Renal cortex interstitium (tissue), 11 donors: Measurements from ENCODE around the gene RPL26. TPM values are rescaled to one million over a fixed set of nuclear protein-coding genes. Genes with fewer than 3 reads are reported as not detected.
"Not testable (repeated sequence)": the region's sequence is repeated elsewhere in the genome, so short reads cannot be mapped to it uniquely, and the experiment has no call there.

ENCODE experiments used
- DNase-seq, 11 donors: peaks; one replicate each; pipeline ENCODE4 v3.0.0-alpha.2; 2013; ENCODE audit warnings: low read depth in 9 of 11, low spot score in 4 of 11; ENCODE audit errors: extremely low read depth in 1 of 11
- polyA plus RNA-seq, 3 donors: library from polyadenylated mRNA; unstranded; fragments of 120-200 nt; gene quantifications; one replicate each; pipeline ENCODE4 v1.2.1, GENCODE V29; 2013; ENCODE audit not compliant: insufficient read length in 3 of 3

The RPL26 gene
- polyA plus RNA-seq, 3 donors, result 2,237 to 3,232 (median 2,994) TPM

GRCh38 chr17:8353736-8354135 lies 29.3 kb downstream of the RPL26 start:
- no peak for DNase-seq

DNA sequence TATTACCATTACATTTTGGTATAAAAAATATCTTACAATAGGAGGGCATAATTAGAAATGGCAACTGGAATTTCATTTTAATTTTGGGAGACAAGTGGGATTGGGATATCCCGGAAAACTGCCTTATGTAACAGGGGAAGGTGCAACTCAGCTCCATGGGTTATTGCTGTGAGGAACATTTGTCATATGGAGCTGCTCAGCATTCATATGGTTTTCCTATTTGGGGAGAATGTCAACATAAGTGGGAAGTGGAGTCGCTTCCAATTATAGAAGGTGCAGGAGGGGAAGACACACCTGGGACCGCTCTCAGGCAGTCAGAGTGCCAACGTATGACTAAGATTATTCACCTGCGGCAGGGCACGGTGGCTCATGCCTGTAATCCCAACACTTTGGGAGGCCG lies 32.7 kb downstream of the RPL26 start:
- no peak for DNase-seq

DNA sequence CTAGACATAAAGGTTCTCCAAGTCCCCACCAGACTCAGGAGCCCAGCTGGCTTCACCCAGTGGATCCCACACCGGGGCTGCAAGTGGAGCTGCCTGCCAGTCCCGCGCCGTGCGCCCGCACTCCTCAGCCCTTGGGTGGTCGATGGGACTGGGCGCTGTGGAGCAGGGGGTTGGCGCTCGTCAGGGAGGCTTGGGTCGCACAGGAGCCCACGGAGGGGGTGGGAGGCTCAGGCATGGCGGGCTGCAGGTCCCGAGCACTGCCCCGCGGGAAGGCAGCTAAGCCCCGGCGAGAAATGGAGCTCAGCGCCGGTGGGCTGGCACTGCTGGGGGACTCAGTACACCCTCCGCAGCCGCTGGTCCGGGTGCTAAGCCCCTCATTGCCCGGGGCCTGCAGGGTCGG lies 36.0 kb downstream of the RPL26 start:
- not testable (repeated sequence) for DNase-seq

GRCh38 chr17:8345951-8346665 lies 36.9 kb downstream of the RPL26 start:
- no peak for DNase-seq

GRCh38 chr17:8345052-8345690 lies 37.8 kb downstream of the RPL26 start:
- no peak for DNase-seq

DNA sequence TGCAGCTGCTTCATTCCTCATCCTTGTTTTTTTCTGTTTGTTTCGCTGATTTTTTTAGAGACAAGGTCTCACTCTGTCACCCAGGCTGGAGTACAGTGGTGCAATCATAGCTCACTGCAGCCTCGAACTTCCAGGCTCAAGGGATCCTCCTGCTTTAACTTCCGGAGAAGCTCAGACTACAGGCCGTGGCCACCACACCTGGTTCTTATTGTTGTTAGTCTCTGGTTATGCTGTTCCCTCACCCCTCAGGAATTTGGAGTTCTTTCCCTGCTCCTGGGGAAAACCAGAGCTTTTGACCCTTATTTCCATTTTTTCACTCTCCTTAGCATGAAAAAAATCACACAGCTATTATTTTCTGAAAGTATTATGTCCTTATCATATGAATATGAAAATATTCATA lies 41.5 kb downstream of the RPL26 start:
- no peak for DNase-seq

DNA sequence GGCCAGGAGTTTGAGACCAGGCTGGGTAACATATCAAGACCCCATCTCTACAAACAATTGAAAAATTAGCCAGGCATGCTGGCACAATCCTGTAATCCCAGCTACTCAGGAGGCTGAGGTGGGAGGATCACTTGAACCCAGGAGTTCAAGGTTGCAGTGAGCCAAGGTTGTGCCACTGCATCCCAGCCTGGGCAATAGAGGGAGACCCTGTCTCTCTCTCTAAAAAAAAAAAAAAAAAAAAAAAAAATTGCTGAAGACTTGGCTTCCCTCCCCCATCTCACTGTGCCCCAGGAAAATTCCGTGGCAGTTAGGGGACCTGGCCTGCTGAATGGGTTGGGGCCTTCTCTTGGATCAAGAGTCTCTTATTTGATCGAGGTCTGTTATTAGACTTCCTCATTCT lies 43.5 kb downstream of the RPL26 start, which contains the start of gene ODF4:
ODF4 (plus strand) TSS at position 301 of the 400 bp plus-strand sequence. CDS start 212 bp downstream, outside the sequence.
- no peak for DNase-seq

GRCh38 chr17:8338753-8339140 lies 44.2 kb downstream of the RPL26 start:
- no peak for DNase-seq

GRCh38 chr17:8337802-8338752 lies 44.9 kb downstream of the RPL26 start:
- DNase-seq, result no peak

GRCh38 chr17:8333281-8333680 lies 49.7 kb downstream of the RPL26 start:
- DNase-seq, result no peak

DNA sequence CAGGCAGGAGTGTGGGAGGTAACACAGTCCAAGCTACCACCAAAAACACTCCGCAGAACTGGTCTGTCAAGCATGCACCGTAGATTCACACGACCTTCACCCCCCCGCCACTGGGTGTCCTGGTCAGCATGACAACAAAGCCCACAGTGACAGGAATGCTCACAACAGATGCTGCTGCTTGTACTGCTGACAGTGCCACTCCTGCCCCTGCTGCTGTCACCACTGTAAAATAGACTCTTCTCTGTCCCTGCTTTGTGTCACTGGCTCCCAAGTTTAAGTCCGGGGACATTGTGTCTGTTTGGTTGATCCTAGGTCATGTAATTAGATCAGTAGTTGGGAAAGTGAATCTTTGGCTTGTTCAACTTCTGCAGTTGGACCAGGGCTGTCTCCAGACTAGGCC lies 50.3 kb downstream of the RPL26 start:
- DNase-seq, result peak in 1 of 11 donors; percentile 44

DNA sequence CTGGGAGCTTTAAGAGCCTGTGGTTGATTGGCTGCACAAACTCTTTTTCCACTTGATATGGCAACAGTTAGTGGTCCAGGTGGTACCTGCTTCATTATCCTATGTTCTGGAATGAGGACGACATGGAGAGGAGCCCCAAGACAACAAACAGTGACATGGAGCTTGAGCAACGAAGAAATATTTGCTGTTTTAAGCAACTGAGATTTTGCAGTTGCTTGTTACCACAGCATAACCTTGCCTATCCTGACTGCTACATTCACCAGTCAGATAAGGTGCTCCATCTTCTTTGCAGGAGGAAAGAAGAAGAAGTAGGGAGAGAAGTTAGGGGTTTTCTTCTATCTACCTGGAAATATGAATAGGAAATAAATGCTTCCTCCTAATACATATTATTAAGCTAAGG lies 50.9 kb downstream of the RPL26 start:
- no peak for DNase-seq

Other genes starting within 250 kb of the RPL26 start
- 10 to 100 TPM; 29.0 to 53.9 (median 30.6) TPM for gene PER1, start 230.8 kb downstream of the RPL26 start, polyA plus RNA-seq
- 100 to 1,000 TPM; 107 to 150 (median 110) TPM for gene VAMP2, start 220.2 kb downstream of the RPL26 start, polyA plus RNA-seq
- gene TMEM107, start 206.8 kb downstream of the RPL26 start, polyA plus RNA-seq, result 10 to 100 TPM; 21.2 to 29.9 (median 28.3) TPM
- gene BORCS6, start 193.0 kb downstream of the RPL26 start, polyA plus RNA-seq, result 1 to 10 TPM; 2.6 to 5.2 (median 4.6) TPM
- 10 to 100 TPM; 34.1 to 44.5 (median 36.2) TPM for gene AURKB, start 172.6 kb downstream of the RPL26 start, polyA plus RNA-seq
- 10 to 100 TPM; 22.6 to 42.1 (median 29.0) TPM for gene CTC1, start 135.1 kb downstream of the RPL26 start, polyA plus RNA-seq
- 10 to 100 TPM; 37.6 to 46.6 (median 41.2) TPM for gene PFAS, start 133.9 kb downstream of the RPL26 start, polyA plus RNA-seq
- 10 to 100 TPM; 27.2 to 29.8 (median 27.3) TPM for gene RANGRF, start 94.5 kb downstream of the RPL26 start, polyA plus RNA-seq
- gene SLC25A35, start 87.8 kb downstream of the RPL26 start, polyA plus RNA-seq, result 1 to 10 TPM; 2.8 to 4.9 (median 3.2) TPM
- gene ARHGEF15, start 73.0 kb downstream of the RPL26 start, polyA plus RNA-seq, result 10 to 100 TPM; 16.0 to 18.3 (median 17.7) TPM
- not detected for gene ODF4, start 43.4 kb downstream of the RPL26 start, polyA plus RNA-seq
- under 1 TPM in 2 of 3 donors, not detected in 1; 0.07 to 0.20 TPM for gene RNF222, start 14.6 kb upstream of the RPL26 start, polyA plus RNA-seq
- 10 to 100 TPM; 43.8 to 52.8 (median 50.0) TPM for gene NDEL1, start 52.7 kb upstream of the RPL26 start, polyA plus RNA-seq
- 100 to 1,000 TPM; 236 to 286 (median 264) TPM for gene MYH10, start 247.5 kb upstream of the RPL26 start, polyA plus RNA-seq